Measurements from ENCODE around the gene CPB2.
A peak's percentile ranks its signal among the peaks of the same experiment; 100 is the strongest.

CPB2 gene

GRCh38 chr13:46045424-46045823, 59.4 kb downstream of the CPB2 start:
- no peak for DNase-seq

GRCh38 chr13:46043647-46044046, 61.2 kb downstream of the CPB2 start:
- DNase-seq, result no peak

GRCh38 chr13:46041419-46041839, 63.4 kb downstream of the CPB2 start:
- DNase-seq, result no peak

GRCh38 chr13:46040763-46041162, 64.1 kb downstream of the CPB2 start:
- DNase-seq, result no peak

- DNase-seq, result no peak
These were observed 65.2 kb downstream of the CPB2 start for GRCh38 chr13:46039411-46040182.

GRCh38 chr13:46038296-46038695, 66.5 kb downstream of the CPB2 start:
- no peak for DNase-seq

- no peak for DNase-seq
These were observed 69.8 kb downstream of the CPB2 start for GRCh38 chr13:46035066-46035465.

- no peak for DNase-seq
These were observed 72.5 kb downstream of the CPB2 start for GRCh38 chr13:46032341-46032740.

- no peak for DNase-seq
These were observed 73.1 kb downstream of the CPB2 start for GRCh38 chr13:46031581-46032263.

GRCh38 chr13:46025157-46025556, 79.7 kb downstream of the CPB2 start:
- no peak for DNase-seq

- DNase-seq, result no peak
These were observed 82.4 kb downstream of the CPB2 start for GRCh38 chr13:46022481-46022880.

GRCh38 chr13:46016216-46016615, 88.6 kb downstream of the CPB2 start:
- DNase-seq, result no peak

GRCh38 chr13:46015366-46015765, 89.5 kb downstream of the CPB2 start:
- no peak for DNase-seq

- no peak for DNase-seq
These were observed 92.4 kb downstream of the CPB2 start for GRCh38 chr13:46012404-46012803.

- DNase-seq, result peak in 1 of 2 experiments; percentile 31
These were observed 94.7 kb downstream of the CPB2 start for GRCh38 chr13:46010148-46010547.

- DNase-seq, result no peak
These were observed 96.2 kb downstream of the CPB2 start for GRCh38 chr13:46008631-46009030.

GRCh38 chr13:46006688-46007452, 98.0 kb downstream of the CPB2 start:
- no peak for DNase-seq

GRCh38 chr13:46004491-46004890, 100.3 kb downstream of the CPB2 start:
- no peak for DNase-seq

Measured in NCI-H524 (cell line).